ENCODE data around the gene PDE3A. TPM values are rescaled to one million over a fixed set of nuclear protein-coding genes. Genes with fewer than 3 reads are reported as not detected.

The PDE3A gene
- total RNA-seq, 1 donor from 2014 or later = 27.9 TPM

GRCh38 chr12:20438299-20438779 is 70.0 kb downstream of the PDE3A start:
- DNase-seq (ENCODE audit: low spot score) = no peak
- Mint-ChIP-seq H3K4me3 (ENCODE audit: unreplicated experiment) (no peak overlapping the region), H3K9me3 (ENCODE audit: low read depth) (no peaks in the 10 kb centered on the region), H3K36me3 (ENCODE audit: low read depth) (no peaks in the 10 kb centered on the region), H3K27me3 (ENCODE audit: low read depth) (no peaks in the 10 kb centered on the region), H3K4me1 (ENCODE audit: low read depth) (peaks cover 61% of the 10 kb centered on the region), H3K27ac (ENCODE audit: unreplicated experiment) (peak overlapping the region; percentile 83)
- TF ChIP-seq CTCF (IDR thresholded peaks at IDR 0.05) = no peak

- peak overlapping the region; percentile 24 for H3K27ac Mint-ChIP-seq (ENCODE audit: unreplicated experiment)
- no peak overlapping the region for H3K4me3 Mint-ChIP-seq (ENCODE audit: unreplicated experiment)
- H3K9me3 Mint-ChIP-seq (ENCODE audit: low read depth) = no peaks in the 10 kb centered on the region
- peaks cover 62% of the 10 kb centered on the region for H3K4me1 Mint-ChIP-seq (ENCODE audit: low read depth)
- no peaks in the 10 kb centered on the region for H3K36me3 Mint-ChIP-seq (ENCODE audit: low read depth)
- no peak for DNase-seq (ENCODE audit: low spot score)
- H3K27me3 Mint-ChIP-seq (ENCODE audit: low read depth) = no peaks in the 10 kb centered on the region
- no peak for TF ChIP-seq CTCF (IDR thresholded peaks at IDR 0.05)
Observed at GRCh38 chr12:20439626-20440025, 71.3 kb downstream of the PDE3A start.

GRCh38 chr12:20440408-20440807 is 72.1 kb downstream of the PDE3A start:
- Mint-ChIP-seq H3K9me3 (ENCODE audit: low read depth) (no peaks in the 10 kb centered on the region), H3K4me1 (ENCODE audit: low read depth) (peaks cover 60% of the 10 kb centered on the region), H3K27me3 (ENCODE audit: low read depth) (no peaks in the 10 kb centered on the region), H3K4me3 (ENCODE audit: unreplicated experiment) (no peak overlapping the region), H3K36me3 (ENCODE audit: low read depth) (no peaks in the 10 kb centered on the region), H3K27ac (ENCODE audit: unreplicated experiment) (no peak overlapping the region)
- DNase-seq (ENCODE audit: low spot score) = no peak
- TF ChIP-seq CTCF (IDR thresholded peaks at IDR 0.05) = no peak

GRCh38 chr12:20442322-20442721 is 74.0 kb downstream of the PDE3A start:
- DNase-seq (ENCODE audit: low spot score) = no peak
- peaks cover 50% of the 10 kb centered on the region for H3K4me1 Mint-ChIP-seq (ENCODE audit: low read depth)
- no peaks in the 10 kb centered on the region for H3K9me3 Mint-ChIP-seq (ENCODE audit: low read depth)
- TF ChIP-seq CTCF (IDR thresholded peaks at IDR 0.05) = no peak
- H3K27me3 Mint-ChIP-seq (ENCODE audit: low read depth) = no peaks in the 10 kb centered on the region
- H3K36me3 Mint-ChIP-seq (ENCODE audit: low read depth) = no peaks in the 10 kb centered on the region
- H3K27ac Mint-ChIP-seq (ENCODE audit: unreplicated experiment) = no peak overlapping the region
- H3K4me3 Mint-ChIP-seq (ENCODE audit: unreplicated experiment) = no peak overlapping the region

- no peak for DNase-seq (ENCODE audit: low spot score)
- H3K4me3 Mint-ChIP-seq (ENCODE audit: unreplicated experiment) = no peak overlapping the region
- no peak for TF ChIP-seq CTCF (IDR thresholded peaks at IDR 0.05)
- H3K36me3 Mint-ChIP-seq (ENCODE audit: low read depth) = peaks cover 3% of the 10 kb centered on the region
- H3K4me1 Mint-ChIP-seq (ENCODE audit: low read depth) = peaks cover 45% of the 10 kb centered on the region
- no peaks in the 10 kb centered on the region for H3K9me3 Mint-ChIP-seq (ENCODE audit: low read depth)
- H3K27me3 Mint-ChIP-seq (ENCODE audit: low read depth) = no peaks in the 10 kb centered on the region
- H3K27ac Mint-ChIP-seq (ENCODE audit: unreplicated experiment) = no peak overlapping the region
Observed at GRCh38 chr12:20443255-20443654, 74.9 kb downstream of the PDE3A start.
